22Rv1 (cell line): ENCODE measurements around the gene DFFB.

Experiments
- ZFX ChIP-seq: fragments of 450-650 bp; IDR thresholded peaks from 2 replicates; pipeline ENCODE4 v1.6.1; 2017; ENCODE audit warnings: antibody characterized with exemption, borderline replicate concordance
- TF ChIP-seq, protein P1 (sequence below): fragments of 450-650 bp; IDR thresholded peaks from 2 replicates; pipeline ENCODE4 v1.5.1; 2017; ENCODE audit warnings: mild to moderate bottlenecking

DNA sequence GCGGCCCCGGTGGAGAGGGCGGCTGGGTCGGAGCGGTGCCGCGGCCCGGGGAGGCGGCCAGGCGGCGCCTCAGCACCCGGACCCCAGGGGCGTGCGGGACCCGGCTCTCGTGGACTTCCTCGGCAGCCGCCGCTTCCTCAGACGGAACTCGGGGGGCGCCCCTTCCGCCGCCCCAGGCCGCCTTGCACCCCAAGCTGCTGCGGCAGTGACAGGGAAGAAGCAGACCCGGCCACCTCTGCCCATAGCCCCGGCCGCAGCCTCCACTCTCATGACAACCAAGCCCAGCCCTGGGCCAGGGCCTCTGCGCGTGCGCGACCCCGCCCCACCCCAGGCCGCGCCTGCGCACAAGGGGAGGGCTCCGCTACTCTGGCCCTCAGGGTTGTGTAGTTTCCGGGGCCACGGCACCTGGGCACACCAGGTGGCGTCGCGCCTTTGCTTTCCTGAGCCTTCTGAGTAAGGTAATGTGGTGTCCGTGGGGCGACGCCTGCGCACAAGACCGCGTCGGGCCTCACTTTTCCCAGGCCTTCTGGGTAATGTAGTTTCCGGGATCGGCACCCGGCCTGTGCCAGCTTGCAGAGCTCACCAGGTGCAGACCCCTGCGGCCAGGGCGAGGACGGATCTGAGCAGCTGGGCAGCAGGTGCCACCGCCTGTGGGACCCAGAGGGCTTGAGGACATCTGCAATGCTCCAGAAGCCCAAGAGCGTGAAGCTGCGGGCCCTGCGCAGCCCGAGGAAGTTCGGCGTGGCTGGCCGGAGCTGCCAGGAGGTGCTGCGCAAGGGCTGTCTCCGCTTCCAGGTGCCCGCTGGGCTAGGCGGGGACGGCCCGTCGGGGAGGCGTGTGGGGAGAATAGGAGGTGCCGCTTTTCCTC lies at the start of gene DFFB, which contains the start of gene CEP104:
- TF ChIP-seq, protein P1, sequence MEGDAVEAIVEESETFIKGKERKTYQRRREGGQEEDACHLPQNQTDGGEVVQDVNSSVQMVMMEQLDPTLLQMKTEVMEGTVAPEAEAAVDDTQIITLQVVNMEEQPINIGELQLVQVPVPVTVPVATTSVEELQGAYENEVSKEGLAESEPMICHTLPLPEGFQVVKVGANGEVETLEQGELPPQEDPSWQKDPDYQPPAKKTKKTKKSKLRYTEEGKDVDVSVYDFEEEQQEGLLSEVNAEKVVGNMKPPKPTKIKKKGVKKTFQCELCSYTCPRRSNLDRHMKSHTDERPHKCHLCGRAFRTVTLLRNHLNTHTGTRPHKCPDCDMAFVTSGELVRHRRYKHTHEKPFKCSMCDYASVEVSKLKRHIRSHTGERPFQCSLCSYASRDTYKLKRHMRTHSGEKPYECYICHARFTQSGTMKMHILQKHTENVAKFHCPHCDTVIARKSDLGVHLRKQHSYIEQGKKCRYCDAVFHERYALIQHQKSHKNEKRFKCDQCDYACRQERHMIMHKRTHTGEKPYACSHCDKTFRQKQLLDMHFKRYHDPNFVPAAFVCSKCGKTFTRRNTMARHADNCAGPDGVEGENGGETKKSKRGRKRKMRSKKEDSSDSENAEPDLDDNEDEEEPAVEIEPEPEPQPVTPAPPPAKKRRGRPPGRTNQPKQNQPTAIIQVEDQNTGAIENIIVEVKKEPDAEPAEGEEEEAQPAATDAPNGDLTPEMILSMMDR: peak; percentile 68
- no peak for TF ChIP-seq ZFX
